Measurements from ENCODE around the gene HAUS7. TPM values are rescaled to one million over a fixed set of nuclear protein-coding genes. Genes with fewer than 3 reads are reported as not detected.

The HAUS7 gene
- total and polyA plus RNA-seq, 2 experiments from 2014 or later, result 59.8 to 77.9 TPM

GRCh38 chrX:153485396-153486080, 15.2 kb upstream of the HAUS7 start:
- Histone ChIP-seq H3K79me2 (replicated peaks; ENCODE audit: insufficient read depth) (no peaks in the 10 kb centered on the region), H4K20me1 (replicated peaks; ENCODE audit: insufficient read depth) (no peaks in the 10 kb centered on the region), H3K4me3 (no peak overlapping the region), H3K27me3 (ENCODE audit: insufficient read depth) (no peaks in the 10 kb centered on the region), H2AFZ (no peak overlapping the region), H3F3A (replicated peaks; ENCODE audit: low read depth) (no peaks in the 10 kb centered on the region), H3K4me2 (no peak overlapping the region), H3K9me2 (ENCODE audit: insufficient read depth) (no peaks in the 10 kb centered on the region), H3K36me3 (ENCODE audit: insufficient read depth) (no peaks in the 10 kb centered on the region), H3K27ac (ENCODE audit: low read depth) (no peak overlapping the region), H3K4me1 (ENCODE audit: insufficient read depth) (no peaks in the 10 kb centered on the region)
- Mint-ChIP-seq H3K4me1 (no peaks in the 10 kb centered on the region), H3K4me3 (no peak overlapping the region), H3K27ac (no peak overlapping the region), H3K36me3 (ENCODE audit: low read depth) (no peaks in the 10 kb centered on the region), H3K27me3 (ENCODE audit: insufficient read depth, low read depth, poor library complexity) (peaks cover 2% of the 10 kb centered on the region), H3K9me3 (no peaks in the 10 kb centered on the region)
- DNase-seq (ENCODE audit: low spot score), result no peak
- no peak for ATAC-seq
- no peak for TF ChIP-seq REST (IDR thresholded peaks at IDR 0.05; ENCODE audit: unreplicated experiment)
- no peak for TF ChIP-seq EZH2 (IDR thresholded peaks at IDR 0.05; ENCODE audit: low read depth, unreplicated experiment)
- TF ChIP-seq CTCF (conservative IDR thresholded peaks at IDR 0.05; ENCODE audit: low read depth in 2 of 2), result no peak
- no peak for TF ChIP-seq POLR2AphosphoS5 (IDR thresholded peaks at IDR 0.05; ENCODE audit: low read depth)

DNA sequence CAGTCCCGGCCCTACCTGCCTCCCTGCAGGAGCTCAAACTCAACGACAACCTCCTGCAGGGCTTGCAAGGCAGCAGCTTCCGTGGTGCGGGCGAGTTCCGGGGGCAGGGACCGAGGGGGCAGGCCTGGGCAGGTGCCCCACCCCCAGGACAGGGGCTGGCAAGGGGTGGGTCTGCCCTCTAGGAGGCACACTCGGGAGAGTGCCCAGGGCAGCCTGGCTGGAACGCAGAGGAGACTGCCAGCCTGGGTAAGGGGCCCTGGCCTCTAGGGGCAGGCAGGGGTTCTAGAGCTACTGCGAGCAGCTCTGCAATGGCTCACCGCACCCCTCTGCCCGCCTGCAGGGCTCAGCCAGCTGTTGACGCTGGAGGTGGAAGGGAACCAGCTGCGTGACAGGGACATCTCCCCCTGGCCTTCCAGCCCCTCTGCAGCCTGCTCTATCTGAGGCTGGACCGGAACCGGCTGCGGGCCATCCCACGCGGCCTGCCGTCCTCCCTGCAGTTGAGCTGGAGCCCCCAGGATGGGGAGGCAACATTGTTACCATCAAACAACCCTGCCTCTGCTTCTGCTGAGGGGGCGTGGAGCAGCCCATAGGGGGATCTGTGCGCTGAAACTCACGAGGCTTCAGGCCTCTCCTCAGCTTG, 12.1 kb upstream of the HAUS7 start:
- no peaks in the 10 kb centered on the region for H3K27me3 Mint-ChIP-seq (ENCODE audit: insufficient read depth, low read depth, poor library complexity)
- H4K20me1 ChIP-seq (replicated peaks; ENCODE audit: insufficient read depth), result no peaks in the 10 kb centered on the region
- H2AFZ ChIP-seq, result no peak overlapping the region
- H3K4me1 Mint-ChIP-seq, result peaks cover 7% of the 10 kb centered on the region; the same call in 2 of the 3 replicates
- no peaks in the 10 kb centered on the region for H3F3A ChIP-seq (replicated peaks; ENCODE audit: low read depth)
- no peaks in the 10 kb centered on the region for H3K79me2 ChIP-seq (replicated peaks; ENCODE audit: insufficient read depth)
- no peak overlapping the region for H3K27ac Mint-ChIP-seq
- no peak overlapping the region for H3K4me3 Mint-ChIP-seq
- H3K36me3 ChIP-seq (ENCODE audit: insufficient read depth), result no peaks in the 10 kb centered on the region
- H3K4me2 ChIP-seq, result no peak overlapping the region
- H3K27me3 ChIP-seq (ENCODE audit: insufficient read depth), result no peaks in the 10 kb centered on the region
- no peaks in the 10 kb centered on the region for H3K9me2 ChIP-seq (ENCODE audit: insufficient read depth)
- ATAC-seq (peak; percentile 37; the same call in 2 of the 3 replicates), DNase-seq (ENCODE audit: low spot score) (no peak)
- no peaks in the 10 kb centered on the region for H3K9me3 Mint-ChIP-seq
- H3K4me3 ChIP-seq, result no peak overlapping the region
- no peaks in the 10 kb centered on the region for H3K36me3 Mint-ChIP-seq (ENCODE audit: low read depth)
- no peak overlapping the region for H3K27ac ChIP-seq (ENCODE audit: low read depth)
- H3K4me1 ChIP-seq (ENCODE audit: insufficient read depth), result no peaks in the 10 kb centered on the region; the same call in 1 of the 2 replicates
- TF ChIP-seq ZNF331 (CRISPR knock-in tag; IDR thresholded peaks at IDR 0.05; ENCODE audit: low read depth) (no peak), ZNF114 (CRISPR knock-in tag; IDR thresholded peaks at IDR 0.05) (no peak), CTCF (conservative IDR thresholded peaks at IDR 0.05; ENCODE audit: low read depth in 2 of 2) (no peak), CREB1 (CRISPR knock-in tag; IDR thresholded peaks at IDR 0.05; ENCODE audit: low read depth) (no peak), POLR2AphosphoS5 (IDR thresholded peaks at IDR 0.05; ENCODE audit: low read depth) (no peak), JUNB (IDR thresholded peaks at IDR 0.05; ENCODE audit: unreplicated experiment) (no peak)

Measured in GM23338 (cell line).